Measurements from ENCODE around the gene CARS1.
A peak's percentile ranks its signal among the peaks of the same experiment; 100 is the strongest.

Gene CARS1

DNA sequence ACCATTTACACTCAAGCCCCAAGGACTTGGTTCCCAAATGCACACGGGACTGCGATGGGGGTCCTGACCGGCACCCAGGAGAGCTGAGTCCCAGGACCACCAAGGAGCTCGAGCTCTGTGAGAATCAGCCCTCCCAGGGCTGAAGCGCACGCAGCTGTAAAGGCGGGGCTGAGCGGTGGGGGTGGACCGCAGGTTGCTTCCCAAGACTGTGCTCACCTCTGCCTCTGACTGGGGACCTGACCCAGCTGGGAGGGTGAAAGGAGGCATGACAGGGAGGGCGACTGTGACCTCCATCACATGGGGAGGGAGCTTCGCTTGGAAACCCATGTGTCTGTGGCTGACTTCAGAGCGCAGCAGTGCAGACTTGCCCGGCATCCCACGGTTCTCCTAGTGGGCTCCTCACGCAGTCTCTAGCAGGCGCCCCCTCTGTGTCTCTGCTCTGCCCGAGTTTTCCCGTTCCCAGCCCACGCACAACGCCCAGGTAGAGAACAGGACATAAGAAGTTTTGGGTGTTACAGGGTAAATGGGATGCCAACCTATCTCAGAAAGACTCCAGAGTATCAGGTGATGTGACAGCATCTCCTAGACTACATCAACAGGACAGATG is 49.7 kb downstream of the CARS1 start:
- no peak for DNase-seq

DNA sequence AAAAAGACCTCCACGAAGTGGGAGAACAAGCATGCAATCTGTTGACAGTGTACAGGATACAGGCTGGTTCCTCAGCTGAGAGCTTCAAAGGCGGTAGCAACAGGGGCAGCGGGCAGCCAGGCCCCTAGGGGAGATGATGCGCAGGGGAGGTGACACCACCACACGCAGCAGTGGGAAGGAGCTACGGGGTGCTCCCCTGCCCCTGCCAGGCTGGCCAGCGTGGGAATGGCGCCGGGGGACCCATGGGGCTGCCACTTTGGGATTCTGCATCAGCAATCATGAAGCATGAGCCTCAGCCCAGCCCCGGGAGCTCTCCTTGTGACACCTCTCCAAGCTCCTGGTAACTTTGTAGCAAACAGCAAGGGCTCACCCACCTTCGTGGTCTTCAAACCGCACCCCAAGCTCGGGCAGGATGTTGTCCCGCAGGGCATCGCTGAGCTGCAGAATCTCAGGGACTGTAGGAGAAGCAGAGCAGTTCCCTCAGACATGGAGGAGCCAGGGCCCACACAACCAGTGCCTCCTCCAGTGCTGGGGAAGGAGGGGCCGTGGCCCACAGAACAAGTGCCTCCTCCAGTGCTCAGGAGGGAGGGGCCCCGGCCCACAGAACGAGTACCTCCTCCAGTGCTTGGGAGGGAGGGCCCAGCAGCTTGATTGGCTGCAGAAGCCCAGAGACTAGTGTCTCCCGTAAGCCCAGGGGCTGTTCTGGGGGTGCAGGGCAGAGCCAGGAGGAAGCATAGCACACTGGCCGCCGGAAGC is 50.5 kb downstream of the CARS1 start:
- DNase-seq = no peak

GRCh38 chr11:3004481-3004880 is 52.7 kb downstream of the CARS1 start:
- DNase-seq = no peak

DNA sequence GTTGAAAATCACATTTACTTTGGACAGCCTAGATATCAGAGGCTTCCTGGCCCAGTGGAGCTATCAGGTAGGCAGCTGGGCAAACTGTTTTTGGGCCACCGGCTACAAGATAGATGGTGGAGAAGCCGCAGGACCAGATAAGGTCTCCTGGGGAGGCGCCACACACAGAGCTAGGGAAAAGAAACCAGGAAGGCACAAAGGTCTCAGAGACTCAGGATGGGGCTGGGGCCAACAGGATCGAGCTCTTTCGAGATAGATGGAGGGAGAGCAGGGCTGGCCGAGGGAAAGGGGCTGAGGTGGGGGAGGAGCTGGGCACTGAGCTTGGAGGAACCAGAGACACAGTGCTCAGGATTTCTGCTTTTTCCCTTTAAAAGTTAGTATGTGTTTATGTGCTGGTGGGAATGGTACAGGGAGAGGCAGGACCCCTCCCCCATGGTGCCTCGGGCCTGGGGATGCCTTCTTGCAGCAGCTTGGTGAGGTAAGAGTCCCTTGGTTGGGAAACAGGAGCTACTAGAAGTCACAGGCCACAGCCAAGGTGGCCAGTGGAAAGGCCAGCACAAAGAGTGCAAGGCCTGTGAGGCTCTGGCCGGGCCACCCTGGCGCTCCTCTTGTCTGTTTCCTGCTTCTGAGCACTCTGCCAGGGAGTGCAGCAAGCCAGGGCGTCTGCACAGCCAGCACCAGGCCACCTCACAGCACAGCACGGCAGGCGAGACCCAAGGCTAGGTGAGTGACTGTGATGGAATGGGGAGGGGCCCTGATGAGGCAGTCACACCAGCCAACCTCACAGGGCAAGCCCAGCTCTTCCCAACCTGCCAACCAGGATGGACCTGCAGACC is 53.6 kb downstream of the CARS1 start:
- DNase-seq = no peak

DNA sequence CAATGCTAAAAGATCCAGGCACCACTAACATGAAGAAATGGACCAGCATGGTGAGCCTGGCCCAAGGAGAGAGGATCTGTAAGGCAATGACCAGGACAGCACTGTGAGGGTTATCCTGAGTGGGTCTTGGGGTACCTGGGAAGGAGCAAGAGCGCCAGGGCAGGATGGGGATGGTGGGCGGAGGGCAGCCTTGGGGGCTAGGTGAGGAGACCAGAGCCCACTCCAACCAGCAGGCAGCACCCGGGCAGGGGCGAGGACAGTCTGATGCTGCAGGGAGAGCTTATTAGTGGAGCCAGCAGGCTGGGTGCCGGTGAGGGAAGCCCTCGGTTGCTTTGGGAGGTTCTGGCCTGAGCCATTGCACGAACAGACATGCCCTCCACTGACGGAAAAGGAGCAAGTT is 54.4 kb downstream of the CARS1 start:
- DNase-seq = no peak

DNA sequence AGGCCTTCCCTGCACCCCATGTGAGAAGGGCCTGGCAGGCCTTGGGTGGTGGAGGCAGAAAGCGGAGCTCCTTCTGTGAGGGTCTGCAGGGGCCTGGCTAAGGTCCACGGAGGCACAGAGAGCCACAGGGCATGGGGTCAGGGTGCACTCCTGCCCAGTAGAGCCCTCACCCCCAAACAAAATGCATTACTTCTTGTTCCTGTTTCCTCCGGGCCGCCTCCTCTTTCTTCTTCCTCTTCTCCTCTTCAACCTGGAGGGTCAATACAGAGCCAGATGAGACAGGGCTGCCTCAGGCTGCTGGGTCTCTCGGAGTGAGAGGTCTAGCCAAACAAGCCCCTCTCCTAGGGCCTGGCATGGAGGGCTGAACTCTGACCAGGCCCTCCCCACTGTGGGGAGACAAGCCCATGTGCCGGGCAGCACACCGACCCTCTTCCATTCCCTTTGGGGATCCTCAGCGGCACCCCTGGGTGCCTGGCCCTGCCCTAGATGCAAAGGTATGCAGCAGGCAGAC is 54.8 kb downstream of the CARS1 start:
- DNase-seq = no peak

- DNase-seq = no peak
Measured at GRCh38 chr11:3001496-3001895, 55.7 kb downstream of the CARS1 start.

DNA sequence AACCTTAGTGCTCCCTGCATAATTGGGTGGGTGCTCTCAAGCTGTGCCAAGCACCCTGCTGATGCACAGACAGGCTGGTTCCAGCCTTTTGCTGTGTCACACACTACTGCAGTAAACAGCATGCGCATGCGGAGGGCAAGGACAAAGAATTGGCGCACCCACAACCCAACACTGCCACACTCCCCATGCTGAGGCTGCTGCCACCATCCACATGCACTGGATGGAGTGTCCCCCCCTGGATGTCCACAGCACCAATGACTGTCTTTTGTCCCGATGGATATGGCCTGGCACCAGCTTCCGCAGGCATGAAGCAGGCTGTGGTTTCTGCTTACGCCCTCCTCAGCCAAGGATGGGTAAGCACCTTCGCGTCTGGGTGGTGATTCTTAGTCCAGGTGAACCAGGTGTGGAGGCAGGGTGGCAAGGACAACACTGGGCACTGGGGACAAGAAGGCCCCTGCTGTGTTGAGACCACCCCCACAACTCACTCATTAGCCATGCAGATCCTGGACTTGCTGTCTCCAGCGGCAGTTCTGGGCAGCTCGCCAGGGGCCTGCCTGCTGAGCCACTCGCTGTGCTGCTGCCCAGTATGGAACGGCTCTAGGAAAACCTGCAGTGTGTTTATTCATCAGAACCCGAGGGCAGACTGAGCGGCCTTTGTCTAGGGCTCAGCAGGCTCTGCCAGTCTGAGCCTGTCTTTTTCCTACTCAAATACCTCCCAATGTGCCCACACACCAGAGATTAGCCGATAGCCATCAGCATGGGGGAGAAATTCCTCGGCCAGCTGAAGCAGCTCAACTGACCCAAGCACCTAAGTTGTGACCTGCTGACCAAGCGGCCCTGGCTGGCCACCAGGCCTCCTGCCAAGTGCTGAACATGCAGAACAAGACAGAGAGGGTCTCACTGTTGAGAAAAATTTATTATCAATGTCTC is 56.9 kb downstream of the CARS1 start:
- DNase-seq = no peak

- no peak for DNase-seq
Measured at GRCh38 chr11:2999464-2999998, 57.7 kb downstream of the CARS1 start.

- no peak for DNase-seq
Measured at GRCh38 chr11:2998073-2998850, 59.0 kb downstream of the CARS1 start.

DNA sequence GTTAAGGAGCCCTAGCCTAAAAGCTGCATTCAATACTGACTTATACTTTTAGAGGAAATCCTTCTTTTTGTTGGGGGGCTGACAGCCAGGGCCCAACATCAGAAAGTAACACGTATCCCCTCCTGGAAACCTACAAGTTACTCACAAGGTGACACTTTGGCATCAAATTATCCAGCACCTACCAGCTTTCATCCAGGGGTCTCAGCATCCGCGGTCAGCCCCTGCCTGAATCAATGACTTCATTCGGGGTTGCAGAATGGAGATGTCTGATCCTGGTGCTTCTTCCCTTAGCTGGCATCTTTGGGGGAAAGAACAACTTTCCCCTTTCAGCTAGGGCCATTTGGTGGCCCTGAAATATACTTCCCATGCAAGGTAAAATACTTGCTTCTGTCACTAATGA is 59.8 kb downstream of the CARS1 start:
- no peak for DNase-seq

- DNase-seq = no peak
Measured at GRCh38 chr11:2996976-2997375, 60.2 kb downstream of the CARS1 start.

- DNase-seq = no peak
Measured at GRCh38 chr11:2995893-2996554, 61.2 kb downstream of the CARS1 start.

DNA sequence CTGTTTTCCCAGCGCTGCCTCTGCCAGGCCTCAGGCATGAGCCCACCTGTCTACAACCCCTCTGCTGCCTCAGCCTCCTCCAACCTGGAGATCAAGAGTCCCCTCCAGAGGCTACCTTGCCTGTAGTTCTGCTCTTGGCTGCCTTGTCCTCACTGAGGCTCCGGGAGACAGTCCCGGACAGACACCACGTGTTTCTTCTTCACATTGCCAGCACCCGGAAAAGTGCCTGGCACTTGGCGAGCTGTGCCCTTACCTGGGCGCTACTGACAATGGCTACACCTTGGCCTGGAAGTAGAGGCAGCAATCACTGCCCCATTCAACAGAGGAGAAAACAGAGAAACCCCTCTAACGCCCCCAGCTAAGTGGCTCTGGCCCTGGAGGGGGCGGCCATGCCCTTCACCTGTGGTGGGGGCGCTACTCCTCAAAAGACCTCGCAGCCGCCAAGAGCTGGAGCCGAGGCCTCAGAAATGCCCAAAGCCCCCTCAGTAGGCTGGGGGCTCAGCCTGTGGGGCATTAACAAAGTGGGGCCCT is 62.1 kb downstream of the CARS1 start:
- no peak for DNase-seq

DNA sequence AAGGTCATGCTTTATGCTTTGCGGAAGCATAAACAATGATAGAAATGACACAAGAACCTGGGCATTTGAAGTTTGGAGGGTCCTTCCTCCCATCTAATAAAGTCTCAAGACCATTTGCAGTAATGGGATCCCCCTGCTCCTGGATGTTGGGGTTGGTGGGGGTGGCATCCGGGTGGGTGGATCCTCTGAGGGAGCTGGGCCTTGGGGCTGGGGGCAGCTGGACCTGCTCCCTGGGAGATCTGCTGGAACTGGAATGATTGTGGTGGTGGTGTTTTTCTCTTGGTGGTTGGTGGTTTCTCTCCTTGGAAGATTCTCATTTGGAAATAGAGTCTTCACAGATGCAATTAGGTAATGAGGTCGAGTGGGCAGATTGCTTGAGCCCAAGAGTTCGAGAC is 62.9 kb downstream of the CARS1 start:
- DNase-seq = no peak

DNA sequence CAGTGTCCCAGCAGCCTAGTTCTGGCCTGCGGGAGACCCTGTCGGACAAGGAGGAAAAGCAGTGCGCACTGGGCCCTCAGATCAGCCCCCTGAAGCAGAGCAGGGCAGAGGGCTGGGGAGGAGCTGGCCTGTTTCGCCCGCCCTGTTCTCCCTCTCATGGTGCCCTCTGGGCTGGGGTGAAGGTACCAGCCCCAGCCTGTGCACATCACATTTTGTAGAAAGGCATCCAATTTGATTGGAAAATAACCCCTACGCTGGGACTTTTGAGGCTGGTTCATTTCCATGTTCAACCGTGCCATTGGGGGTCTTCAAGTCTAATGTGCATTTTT is 64.3 kb downstream of the CARS1 start:
- no peak for DNase-seq

GRCh38 chr11:2992234-2992996 is 64.8 kb downstream of the CARS1 start, which contains the start of gene NAP1L4:
Gene NAP1L4, minus strand, starts transcription at chr11:2992329. Its CDS starts 13,109 bp downstream, at chr11:2979220.
- peak; percentile 97 for DNase-seq

GRCh38 chr11:2991452-2992233 is 65.6 kb downstream of the CARS1 start:
- peak; percentile 65 for DNase-seq

All from activated naive CD4-positive, alpha-beta T cell treated with Interleukin-2 at 50 U/mL for 16 hours (primary cell).